Activated naive CD4-positive, alpha-beta T cell treated with anti-CD3 and anti-CD28 coated beads, Interleukin-2, amount 10 ng/mL, durations not matched to agents 7 days and 5 days (primary cell): ENCODE results near the gene ATP2B2.

Source experiments
- CTCF ChIA-PET: fragments of 350-600 bp; sonication (Branson Sonifier 250); formaldehyde crosslinking; loops from one replicate; lab custom pipeline; 2021; ENCODE audit warnings: antibody characterized with exemption; lab: Charles Lee
- DNase-seq: peaks from one replicate; pipeline ENCODE4 v3.0.0-alpha.2; 2020
- H3K27ac Mint-ChIP-seq: one replicate; pipeline ENCODE4 v1.8.0; 2021; ENCODE audit warnings: mild to moderate bottlenecking, moderate library complexity, mixed read lengths
- H3K27me3 Mint-ChIP-seq: one replicate; pipeline ENCODE4 v1.8.0; 2021; ENCODE audit warnings: mild to moderate bottlenecking, mixed read lengths
- H3K36me3 Mint-ChIP-seq: one replicate; pipeline ENCODE4 v1.8.0; 2021; ENCODE audit warnings: mixed read lengths
- H3K4me1 Mint-ChIP-seq: one replicate; pipeline ENCODE4 v1.8.0; 2021; ENCODE audit warnings: mixed read lengths
- H3K4me3 Mint-ChIP-seq: one replicate; pipeline ENCODE4 v1.8.0; 2021; ENCODE audit warnings: mild to moderate bottlenecking, moderate library complexity, mixed read lengths
- H3K9me3 Mint-ChIP-seq: one replicate; pipeline ENCODE4 v1.8.0; 2021; ENCODE audit warnings: mixed read lengths

Gene ATP2B2

DNA sequence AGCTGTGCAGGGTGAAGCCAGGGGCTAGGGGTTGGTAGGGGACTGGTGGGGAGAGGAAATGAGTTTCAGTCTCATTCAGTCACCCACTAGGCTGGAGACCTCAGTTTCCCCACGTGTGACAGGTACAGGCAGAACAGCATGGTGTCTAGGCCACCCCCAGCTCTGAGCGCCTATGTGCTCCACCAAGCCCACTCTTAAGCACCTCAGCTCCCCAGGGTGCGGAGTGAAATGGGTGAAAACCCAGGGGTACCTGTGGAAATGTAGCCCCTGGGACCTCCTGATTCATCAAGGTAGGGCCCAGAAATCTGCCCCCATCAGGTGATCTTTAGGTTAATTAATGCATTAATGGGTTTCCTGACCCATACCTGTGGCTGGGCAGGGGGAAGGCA is 3.7 kb downstream of the ATP2B2 start:
- Mint-ChIP-seq H3K4me1 (peaks cover 4% of the 10 kb centered on the region), H3K27me3 (peaks cover 57% of the 10 kb centered on the region), H3K36me3 (no peaks in the 10 kb centered on the region), H3K4me3 (no peak overlapping the region), H3K27ac (no peak overlapping the region), H3K9me3 (no peaks in the 10 kb centered on the region)
- CTCF ChIA-PET = interaction anchor here (1.8 kb wide), 1 partner anchor 237 kb away, joined by 4 read pairs; no protein-coding TSS in a partner anchor
- no peak for DNase-seq

DNA sequence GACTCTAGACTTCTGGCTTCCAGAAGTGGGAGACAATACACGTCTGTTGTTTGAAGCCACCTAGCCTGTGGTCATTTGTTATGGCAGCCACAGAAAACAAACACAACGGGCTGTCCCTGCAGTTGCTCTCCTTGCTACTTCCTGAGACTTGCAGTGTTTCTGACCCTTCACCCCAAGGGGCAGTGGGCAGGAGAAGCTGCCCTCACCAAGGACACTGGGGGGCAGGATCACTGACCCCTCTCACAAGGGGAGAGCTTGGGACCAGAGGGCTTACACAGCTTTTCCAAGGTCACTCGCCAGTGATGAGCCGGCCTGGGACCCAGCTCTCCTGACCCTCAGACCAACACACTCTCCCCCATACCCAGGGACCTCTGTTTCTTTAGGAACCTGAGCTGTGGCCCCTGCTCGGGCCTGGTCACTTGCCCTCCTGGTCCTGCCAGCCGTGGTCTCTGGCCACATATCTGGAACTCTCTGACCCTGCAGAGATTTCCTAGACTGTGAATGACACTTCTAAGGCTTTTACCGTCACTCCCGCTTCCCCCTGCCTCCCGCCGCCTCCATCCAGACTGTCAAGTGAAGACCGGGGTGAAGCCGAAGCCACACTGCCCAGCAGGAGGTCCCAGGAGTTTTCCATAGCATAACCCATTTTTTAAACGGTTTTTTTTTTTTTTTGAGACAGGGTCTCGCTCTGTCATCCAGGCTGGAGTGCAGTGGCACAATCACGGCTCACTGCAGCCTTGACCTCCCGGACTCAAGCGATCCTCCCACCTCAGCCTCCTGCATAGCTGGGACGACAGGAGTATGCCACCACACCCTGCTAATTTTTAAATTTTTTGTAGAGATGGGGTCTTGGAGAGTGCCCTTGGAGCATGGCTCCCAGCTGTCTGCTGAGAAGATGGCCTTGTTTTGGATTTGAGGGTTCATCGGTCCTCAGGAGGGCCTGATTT is 4.4 kb downstream of the ATP2B2 start:
- Mint-ChIP-seq H3K27me3 (peaks cover 57% of the 10 kb centered on the region), H3K9me3 (no peaks in the 10 kb centered on the region), H3K4me3 (no peak overlapping the region), H3K4me1 (peaks cover 4% of the 10 kb centered on the region), H3K27ac (no peak overlapping the region), H3K36me3 (no peaks in the 10 kb centered on the region)
- no peak for DNase-seq
- CTCF ChIA-PET = no interaction called here

DNA sequence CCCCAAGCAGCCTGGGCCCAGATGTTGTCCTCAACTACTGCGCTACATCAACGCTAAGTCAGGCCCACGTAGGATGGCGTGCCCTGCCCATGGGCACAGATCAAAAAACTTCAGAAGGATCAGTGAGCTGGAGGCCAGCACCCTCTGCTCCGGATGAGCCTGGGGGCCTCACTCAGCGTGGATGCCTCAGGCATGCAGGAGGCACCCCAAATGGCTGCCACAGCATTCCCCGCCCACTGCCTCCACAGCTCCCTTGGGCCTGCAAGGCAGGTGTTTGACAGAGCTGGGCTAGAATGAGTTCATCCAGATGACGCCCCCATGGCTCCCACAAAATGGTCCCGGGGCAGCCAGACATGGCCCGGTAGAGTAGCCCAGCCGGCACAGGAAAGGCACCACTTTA is 7.1 kb downstream of the ATP2B2 start:
- no peak for DNase-seq
- H3K27ac Mint-ChIP-seq = no peak overlapping the region
- H3K27me3 Mint-ChIP-seq = peaks cover 34% of the 10 kb centered on the region
- H3K9me3 Mint-ChIP-seq = no peaks in the 10 kb centered on the region
- peaks cover 4% of the 10 kb centered on the region for H3K4me1 Mint-ChIP-seq
- no peaks in the 10 kb centered on the region for H3K36me3 Mint-ChIP-seq
- CTCF ChIA-PET = no interaction called here
- no peak overlapping the region for H3K4me3 Mint-ChIP-seq

DNA sequence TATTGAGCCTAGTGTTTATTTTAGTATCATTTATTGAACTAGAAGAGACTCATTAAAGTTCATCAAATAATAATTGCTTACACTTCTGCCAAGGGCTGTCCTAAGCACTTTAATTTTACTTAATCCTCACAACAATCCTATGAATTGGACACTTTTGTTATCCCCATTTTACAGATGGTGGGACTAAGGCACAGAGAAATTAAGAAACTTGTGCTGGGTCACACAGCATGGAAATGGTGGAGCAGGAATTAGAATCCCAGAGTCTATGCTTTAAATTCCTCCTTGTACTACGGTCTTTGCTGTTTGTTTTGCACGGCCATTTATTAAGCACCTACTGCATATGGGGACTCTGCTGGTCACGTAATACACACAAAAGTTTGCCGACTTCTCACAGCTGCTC is 7.9 kb downstream of the ATP2B2 start:
- no peak for DNase-seq
- H3K36me3 Mint-ChIP-seq = no peaks in the 10 kb centered on the region
- H3K9me3 Mint-ChIP-seq = no peaks in the 10 kb centered on the region
- H3K4me1 Mint-ChIP-seq = peaks cover 4% of the 10 kb centered on the region
- peaks cover 34% of the 10 kb centered on the region for H3K27me3 Mint-ChIP-seq
- CTCF ChIA-PET = no interaction called here
- H3K4me3 Mint-ChIP-seq = no peak overlapping the region
- no peak overlapping the region for H3K27ac Mint-ChIP-seq

DNA sequence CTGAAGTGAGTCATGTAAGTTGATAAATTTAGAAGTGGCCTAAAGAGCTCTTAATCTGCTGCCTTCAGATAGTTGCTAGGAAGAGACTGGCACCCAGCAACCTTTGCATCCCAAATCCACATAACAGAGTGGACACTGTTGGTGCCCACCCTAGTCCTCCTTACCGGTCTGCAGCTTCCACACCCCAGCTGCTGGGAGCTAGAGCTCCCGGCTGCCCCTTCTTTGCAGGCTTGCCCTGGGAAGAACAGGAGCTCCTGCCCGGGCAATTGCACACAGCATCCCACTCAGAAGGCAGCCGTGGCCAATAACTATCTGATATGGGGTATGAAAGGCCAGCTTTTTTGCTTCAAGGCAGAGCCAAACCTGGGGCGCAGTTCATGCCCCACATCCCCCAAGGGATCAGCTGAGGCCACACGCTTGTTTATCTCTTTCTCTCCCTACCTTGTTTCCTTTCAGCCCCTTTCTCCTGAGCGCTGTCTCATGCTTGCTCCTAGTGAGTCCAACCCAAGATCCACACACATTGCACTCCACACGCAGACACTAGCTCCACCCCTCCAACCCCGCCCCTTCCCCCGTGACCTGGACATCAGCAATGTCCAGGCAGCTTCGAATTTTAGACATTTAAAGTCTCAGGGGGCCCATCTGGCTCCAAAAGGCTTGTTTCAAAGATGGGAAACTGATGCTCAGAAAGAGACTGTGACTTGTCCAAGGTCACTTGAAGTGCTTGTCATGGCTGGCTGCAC is 9.1 kb downstream of the ATP2B2 start:
- CTCF ChIA-PET = interaction anchor here (0.9 to 1.4 kb wide), 3 partner anchors 19 to 152 kb away, joined by 3 read pairs; no protein-coding TSS in a partner anchor
- peaks cover 4% of the 10 kb centered on the region for H3K4me1 Mint-ChIP-seq
- peaks cover 29% of the 10 kb centered on the region for H3K27me3 Mint-ChIP-seq
- no peaks in the 10 kb centered on the region for H3K36me3 Mint-ChIP-seq
- no peak for DNase-seq
- H3K27ac Mint-ChIP-seq = no peak overlapping the region
- no peak overlapping the region for H3K4me3 Mint-ChIP-seq
- H3K9me3 Mint-ChIP-seq = no peaks in the 10 kb centered on the region

DNA sequence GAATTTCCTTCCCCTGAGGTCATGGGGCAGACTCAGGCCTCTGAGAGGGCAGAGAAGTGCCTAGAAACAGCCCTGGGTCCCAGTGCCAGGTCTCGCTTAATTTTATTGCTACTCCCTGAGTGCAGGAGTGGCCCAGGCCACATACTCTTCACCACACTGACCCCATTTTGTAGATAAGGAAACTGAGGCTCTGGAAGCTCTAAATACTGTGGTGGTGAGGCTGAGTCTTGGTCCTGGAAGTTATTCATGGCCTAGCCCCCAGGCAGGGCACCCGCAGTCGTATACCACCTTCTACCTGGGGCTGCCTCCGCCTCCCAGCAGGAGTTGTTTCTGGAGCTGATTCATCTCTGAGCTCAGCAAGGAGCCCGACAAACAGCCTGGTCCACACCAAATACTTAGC is 9.8 kb downstream of the ATP2B2 start:
- H3K4me3 Mint-ChIP-seq = no peak overlapping the region
- no peak for DNase-seq
- H3K27me3 Mint-ChIP-seq = peaks cover 24% of the 10 kb centered on the region
- H3K27ac Mint-ChIP-seq = no peak overlapping the region
- no peaks in the 10 kb centered on the region for H3K36me3 Mint-ChIP-seq
- peaks cover 4% of the 10 kb centered on the region for H3K4me1 Mint-ChIP-seq
- H3K9me3 Mint-ChIP-seq = no peaks in the 10 kb centered on the region
- CTCF ChIA-PET = interaction anchor here (0.6 to 1.4 kb wide), 4 partner anchors 18 to 151 kb away, joined by 3 read pairs; no protein-coding TSS in a partner anchor

DNA sequence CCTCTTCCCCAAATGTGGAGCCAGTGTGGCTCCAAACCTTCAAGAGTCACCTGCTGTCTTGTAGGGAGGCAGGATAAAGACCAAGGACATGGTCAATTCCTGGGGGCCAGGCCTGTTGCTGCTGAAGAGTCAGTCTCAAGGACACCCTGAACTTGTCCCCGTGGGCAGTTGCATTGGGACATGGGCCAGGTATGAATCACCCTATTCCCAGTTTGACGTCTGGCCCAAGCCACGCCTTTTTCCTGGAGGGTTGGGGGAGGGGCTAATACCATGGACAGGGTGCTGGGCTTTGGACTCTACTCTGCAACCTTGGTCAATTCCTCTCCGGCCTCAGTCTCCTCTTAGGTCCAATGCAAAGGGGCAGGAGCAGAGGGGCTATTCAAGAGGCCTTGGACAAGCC is 10.4 kb downstream of the ATP2B2 start:
- H3K4me1 Mint-ChIP-seq = no peaks in the 10 kb centered on the region
- no peak for DNase-seq
- CTCF ChIA-PET = interaction anchor here (1.4 kb wide), 1 partner anchor 21 kb away, joined by 3 read pairs; no protein-coding TSS in a partner anchor
- no peak overlapping the region for H3K4me3 Mint-ChIP-seq
- H3K9me3 Mint-ChIP-seq = no peaks in the 10 kb centered on the region
- H3K27ac Mint-ChIP-seq = no peak overlapping the region
- no peaks in the 10 kb centered on the region for H3K36me3 Mint-ChIP-seq
- peaks cover 19% of the 10 kb centered on the region for H3K27me3 Mint-ChIP-seq

DNA sequence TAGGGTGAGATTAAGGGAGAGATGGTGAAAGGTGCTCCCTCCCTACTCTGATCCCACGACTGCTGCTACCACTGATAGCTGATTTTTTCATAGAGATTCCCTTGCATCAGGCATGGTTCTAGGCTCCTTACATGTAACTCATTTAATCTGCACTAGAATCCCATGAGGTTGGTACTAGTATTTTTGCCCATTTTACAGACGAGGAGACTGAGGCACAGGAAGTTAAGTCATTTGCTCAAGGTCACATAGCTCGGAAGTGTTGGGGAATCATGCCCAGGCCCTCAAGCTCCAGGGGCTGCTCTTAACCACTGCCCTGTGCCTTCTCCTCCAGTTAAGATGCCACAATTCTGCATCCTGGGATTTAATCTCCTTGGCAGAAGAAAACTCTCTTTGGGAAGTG is 11.2 kb downstream of the ATP2B2 start:
- no peak overlapping the region for H3K27ac Mint-ChIP-seq
- no peak for DNase-seq
- peaks cover 19% of the 10 kb centered on the region for H3K27me3 Mint-ChIP-seq
- H3K36me3 Mint-ChIP-seq = no peaks in the 10 kb centered on the region
- CTCF ChIA-PET = no interaction called here
- no peaks in the 10 kb centered on the region for H3K4me1 Mint-ChIP-seq
- H3K9me3 Mint-ChIP-seq = no peaks in the 10 kb centered on the region
- H3K4me3 Mint-ChIP-seq = no peak overlapping the region

DNA sequence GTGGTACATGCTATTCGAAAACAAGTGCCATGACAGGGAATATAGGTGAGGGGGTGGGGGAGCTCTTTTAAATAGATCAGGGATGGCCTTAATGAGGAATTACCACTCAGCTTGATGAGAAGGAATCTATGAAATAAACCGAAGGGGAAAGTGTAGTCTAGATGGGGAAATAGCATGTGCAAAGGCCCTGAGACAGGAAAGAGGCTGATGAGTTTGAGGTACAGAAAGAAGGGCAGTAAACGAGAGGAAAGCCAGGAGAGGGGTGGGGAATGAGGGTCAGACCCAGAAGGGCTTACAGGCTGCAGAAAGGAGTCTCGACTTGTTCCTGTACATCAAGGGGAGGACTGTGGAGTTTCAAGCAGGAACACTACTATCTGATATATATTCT is 12.2 kb downstream of the ATP2B2 start:
- Mint-ChIP-seq H3K4me1 (no peaks in the 10 kb centered on the region), H3K36me3 (no peaks in the 10 kb centered on the region), H3K4me3 (no peak overlapping the region), H3K27me3 (peaks cover 19% of the 10 kb centered on the region), H3K27ac (no peak overlapping the region), H3K9me3 (no peaks in the 10 kb centered on the region)
- DNase-seq = no peak
- CTCF ChIA-PET = no interaction called here

DNA sequence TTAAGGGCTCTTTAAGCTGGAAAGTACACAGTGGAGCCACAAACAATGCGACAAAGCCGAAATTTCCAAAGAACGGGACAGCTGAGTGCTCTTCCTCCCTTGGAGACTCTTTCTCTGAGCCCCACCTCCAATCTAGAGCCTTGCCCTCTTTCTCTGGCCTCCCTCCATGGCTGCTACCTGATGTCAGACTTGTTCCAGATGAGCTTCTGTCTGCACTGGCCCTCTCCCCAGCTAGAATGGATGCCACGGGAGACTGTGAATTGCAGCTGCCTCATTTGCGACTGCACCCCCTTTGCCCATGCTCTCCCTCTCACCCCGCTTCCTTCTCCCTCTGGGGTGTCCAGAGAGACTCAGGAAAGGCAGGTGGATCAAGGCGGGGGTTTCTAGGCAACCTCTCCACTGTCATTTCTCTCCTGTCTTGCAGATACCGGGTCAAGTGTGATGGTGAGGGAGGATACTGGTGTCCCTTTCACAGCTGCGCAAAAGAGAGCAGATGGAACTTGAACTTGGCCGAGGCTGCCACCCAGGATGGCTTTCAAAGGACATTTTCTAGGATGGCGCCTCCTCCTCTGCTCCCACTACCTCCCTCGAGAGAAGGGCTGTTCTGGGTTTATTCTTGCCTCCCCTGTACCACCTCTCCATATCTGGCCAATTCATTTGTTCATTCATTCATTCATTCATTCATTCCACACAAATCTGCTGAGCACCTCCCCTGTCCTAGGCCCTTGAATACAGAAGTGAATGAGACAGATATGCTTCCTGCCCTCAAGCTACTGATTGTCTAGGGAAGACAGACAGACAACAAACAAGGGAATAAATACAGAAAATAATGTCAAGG is 12.8 kb downstream of the ATP2B2 start:
- CTCF ChIA-PET = no interaction called here
- no peak overlapping the region for H3K27ac Mint-ChIP-seq
- H3K4me1 Mint-ChIP-seq = no peaks in the 10 kb centered on the region
- H3K4me3 Mint-ChIP-seq = no peak overlapping the region
- peaks cover 19% of the 10 kb centered on the region for H3K27me3 Mint-ChIP-seq
- H3K9me3 Mint-ChIP-seq = no peaks in the 10 kb centered on the region
- no peaks in the 10 kb centered on the region for H3K36me3 Mint-ChIP-seq
- no peak for DNase-seq

DNA sequence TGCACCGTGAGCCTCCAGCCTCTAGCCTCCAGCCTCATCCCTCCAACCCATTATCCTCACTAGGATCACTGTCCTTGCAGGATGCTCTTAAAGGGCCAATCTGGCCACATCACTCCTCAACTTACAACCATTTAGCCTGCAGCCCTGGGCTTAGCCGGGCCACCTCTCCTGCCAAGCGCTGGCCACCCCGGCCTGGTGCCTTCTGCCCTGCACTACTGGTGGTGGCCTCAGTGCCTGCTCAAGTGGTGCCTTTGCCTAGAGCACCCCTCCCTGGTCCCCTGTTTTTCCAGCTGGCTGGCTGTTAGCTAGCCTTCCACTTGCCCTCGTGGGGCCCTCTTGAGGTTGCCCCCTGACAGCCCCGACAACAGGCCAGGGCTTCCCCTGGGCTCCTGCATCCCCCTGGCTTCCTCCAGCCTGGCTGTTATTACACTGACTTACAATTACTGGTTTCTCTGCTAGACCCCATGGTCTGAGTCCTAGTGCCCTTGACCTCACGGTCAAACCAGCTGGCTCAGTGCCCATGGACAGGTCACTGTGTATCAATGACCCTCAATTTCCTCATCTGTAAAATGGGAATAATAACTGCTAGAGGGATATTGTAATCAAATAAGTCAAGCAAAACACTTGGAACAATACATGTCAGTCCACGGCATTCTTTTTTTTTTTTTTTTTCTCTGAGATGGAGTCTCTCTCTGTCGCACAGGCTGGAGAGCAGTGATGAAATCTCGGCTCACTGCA is 15.5 kb downstream of the ATP2B2 start:
- Mint-ChIP-seq H3K9me3 (no peaks in the 10 kb centered on the region), H3K27ac (no peak overlapping the region), H3K4me1 (no peaks in the 10 kb centered on the region), H3K4me3 (no peak overlapping the region), H3K27me3 (peaks cover 9% of the 10 kb centered on the region), H3K36me3 (no peaks in the 10 kb centered on the region)
- DNase-seq = no peak
- CTCF ChIA-PET = no interaction called here

DNA sequence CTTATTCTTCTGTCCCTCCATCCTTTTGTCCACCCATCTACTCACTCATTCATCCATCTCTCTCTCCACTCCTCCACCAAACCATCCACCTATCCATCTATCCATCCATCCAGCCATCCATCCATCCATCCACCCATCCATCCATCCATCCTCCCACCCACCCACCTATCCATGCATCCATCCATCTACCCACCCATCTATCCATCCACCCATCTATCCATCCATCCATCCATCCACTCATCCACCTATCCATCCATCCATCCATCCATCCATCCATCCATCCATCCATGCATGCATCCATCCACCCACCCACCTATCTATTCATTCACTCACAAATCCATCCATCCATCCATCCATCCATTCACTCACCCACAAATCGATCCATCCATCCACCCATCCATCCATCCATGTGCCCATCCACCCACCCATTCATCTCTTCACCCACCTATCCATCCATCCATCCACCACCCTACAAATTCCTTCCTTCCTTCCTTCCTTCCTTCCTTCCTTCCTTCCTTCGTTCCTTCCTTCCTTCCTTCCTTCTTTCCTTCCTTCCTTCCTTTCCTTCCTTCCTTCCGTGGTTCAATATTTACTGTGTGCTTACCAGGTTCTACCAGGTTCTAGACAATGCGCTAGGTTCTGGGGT is 17.3 kb downstream of the ATP2B2 start:
- H3K27me3 Mint-ChIP-seq = peaks cover 5% of the 10 kb centered on the region
- no peak for DNase-seq
- no peak overlapping the region for H3K27ac Mint-ChIP-seq
- CTCF ChIA-PET = no interaction called here
- H3K4me1 Mint-ChIP-seq = no peaks in the 10 kb centered on the region
- no peak overlapping the region for H3K4me3 Mint-ChIP-seq
- H3K36me3 Mint-ChIP-seq = no peaks in the 10 kb centered on the region
- no peaks in the 10 kb centered on the region for H3K9me3 Mint-ChIP-seq

DNA sequence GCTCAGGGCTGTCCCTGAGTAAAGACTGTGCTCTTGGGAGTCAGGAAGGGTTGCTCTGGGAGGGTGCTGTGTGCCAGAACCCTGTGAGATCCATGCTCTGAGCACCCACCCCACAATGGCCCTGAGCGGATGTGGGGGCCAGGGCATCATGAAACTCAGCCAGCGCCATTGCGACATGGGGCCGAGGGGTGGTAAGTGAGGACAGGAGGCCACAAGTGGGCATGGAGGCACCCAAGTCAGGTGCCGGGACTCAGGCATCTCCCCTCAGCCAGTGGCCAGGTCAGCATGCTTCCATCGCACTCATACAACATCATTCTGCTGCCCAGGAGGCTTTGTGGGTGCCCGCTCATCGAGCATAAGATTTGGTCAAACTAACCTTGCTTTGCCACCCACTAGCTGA is 19.6 kb downstream of the ATP2B2 start:
- CTCF ChIA-PET = no interaction called here
- Mint-ChIP-seq H3K9me3 (no peaks in the 10 kb centered on the region), H3K36me3 (no peaks in the 10 kb centered on the region), H3K27me3 (no peaks in the 10 kb centered on the region), H3K27ac (no peak overlapping the region), H3K4me1 (no peaks in the 10 kb centered on the region), H3K4me3 (no peak overlapping the region)
- DNase-seq = no peak
